DMS114 treated with DMSO at 0.1 percent for 48 hours (cell line): ENCODE data around the gene MARCHF11.

Experiments used
- DNase-seq: peaks from one replicate; lab custom pipeline; 2025; ENCODE audit not compliant: unreplicated experiment; lab: John Stamatoyannopoulos, UW

Gene MARCHF11

DNA sequence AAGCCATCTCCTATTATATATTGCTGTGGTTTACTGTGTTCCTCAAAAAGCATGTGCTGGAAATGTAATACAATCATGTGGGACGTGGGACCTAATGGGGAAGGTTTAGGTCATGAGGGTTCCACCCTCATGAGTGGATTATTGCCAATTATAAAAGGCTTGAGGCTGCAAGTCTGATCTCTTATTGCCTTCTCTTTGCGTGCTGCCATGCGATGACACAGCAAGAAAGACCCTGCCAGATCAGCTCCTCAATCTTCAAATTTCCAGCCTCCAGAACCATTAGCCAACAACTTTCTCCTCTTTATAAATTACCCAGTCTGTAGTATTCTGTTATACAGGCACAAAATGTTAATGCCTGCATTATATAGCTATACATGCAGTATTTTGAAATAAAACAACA is 45.4 kb downstream of the MARCHF11 start:
- DNase-seq = no peak

DNA sequence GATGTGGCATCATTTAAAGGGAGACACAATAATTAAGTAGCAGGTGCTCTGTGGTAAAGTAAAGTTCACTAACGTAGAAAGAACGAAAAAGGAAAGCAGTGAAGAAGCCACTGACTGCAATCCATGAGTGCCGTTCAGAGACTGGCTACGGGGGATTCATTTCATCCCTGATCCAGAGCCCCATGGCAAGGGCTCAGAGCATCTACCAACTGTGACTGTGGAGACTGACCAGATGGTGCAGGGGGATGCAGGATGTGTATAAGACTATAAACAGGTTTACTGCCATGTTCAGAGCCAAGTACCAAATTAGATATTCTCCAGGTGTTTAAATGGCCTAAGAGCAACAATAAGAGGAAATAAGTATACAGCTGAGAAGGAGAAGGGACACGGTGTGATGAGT is 47.7 kb downstream of the MARCHF11 start:
- DNase-seq = no peak

DNA sequence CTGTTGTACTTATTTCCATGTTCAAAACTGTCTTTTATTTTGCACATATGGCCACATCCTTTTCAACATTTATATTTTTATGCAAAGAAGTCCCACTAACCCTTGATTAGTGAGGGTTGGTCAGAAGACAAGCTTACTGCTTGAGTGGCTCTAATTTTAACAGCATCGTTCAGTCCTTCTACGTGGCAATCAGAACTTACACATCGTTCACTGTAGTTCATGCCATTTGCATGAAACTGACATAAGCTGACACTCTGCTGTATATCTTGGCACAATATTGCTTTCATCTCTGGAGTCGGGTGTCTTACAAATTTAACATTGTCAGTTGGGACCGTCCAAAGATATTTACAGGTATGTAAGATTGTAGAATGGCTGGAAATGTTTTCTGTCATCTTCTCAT is 50.6 kb downstream of the MARCHF11 start:
- DNase-seq = no peak

DNA sequence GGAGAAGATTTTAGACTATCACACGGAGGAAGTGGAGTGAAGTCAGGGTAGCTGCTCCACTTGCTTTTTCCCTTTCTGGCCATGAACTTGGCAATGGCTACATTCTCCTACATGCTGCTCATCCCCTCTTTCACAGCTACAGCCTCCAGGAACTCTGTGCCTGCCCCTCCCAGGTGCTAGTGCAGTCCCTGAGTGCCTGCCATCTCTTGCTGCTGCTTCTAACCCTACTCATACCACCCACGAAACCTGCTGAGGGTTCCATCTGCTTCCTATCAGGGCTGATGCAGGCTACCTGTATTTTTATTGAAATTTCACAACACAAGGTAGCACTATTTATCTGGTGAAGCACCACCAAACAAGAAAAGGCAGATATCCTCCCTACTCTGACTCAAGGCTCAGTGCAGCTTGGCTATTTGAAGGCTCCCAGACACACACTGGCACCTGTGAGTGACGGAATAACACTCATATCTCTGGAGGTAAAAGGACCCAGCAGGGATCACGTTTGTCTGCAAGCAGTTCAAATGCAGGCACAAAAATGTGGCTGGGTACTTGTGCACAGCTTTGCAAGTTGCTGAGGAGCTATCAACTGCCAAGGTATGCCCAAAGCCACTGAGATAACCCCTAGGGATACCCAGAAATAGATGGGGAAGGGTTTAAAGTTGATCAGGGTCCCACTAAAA is 51.6 kb downstream of the MARCHF11 start:
- DNase-seq = no peak

DNA sequence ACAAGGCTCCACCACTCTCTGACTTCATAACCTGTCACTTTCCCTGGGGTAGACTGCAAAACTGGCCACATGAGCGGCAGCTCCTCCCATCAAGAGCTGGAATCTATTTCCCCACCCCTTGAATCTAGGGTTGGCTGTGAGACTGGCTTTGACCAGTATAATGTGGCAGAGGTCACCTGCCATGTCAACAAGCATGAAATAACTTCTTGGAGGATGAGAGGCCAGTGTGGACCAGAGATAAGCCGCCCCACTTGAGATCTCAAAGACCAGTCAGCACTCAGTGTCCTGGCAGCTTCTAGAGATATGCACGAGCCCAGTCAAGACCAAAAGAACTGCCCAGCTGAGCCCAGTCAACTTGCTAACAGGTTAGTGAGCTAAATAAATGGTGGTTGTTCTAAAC is 59.0 kb downstream of the MARCHF11 start:
- no peak for DNase-seq

DNA sequence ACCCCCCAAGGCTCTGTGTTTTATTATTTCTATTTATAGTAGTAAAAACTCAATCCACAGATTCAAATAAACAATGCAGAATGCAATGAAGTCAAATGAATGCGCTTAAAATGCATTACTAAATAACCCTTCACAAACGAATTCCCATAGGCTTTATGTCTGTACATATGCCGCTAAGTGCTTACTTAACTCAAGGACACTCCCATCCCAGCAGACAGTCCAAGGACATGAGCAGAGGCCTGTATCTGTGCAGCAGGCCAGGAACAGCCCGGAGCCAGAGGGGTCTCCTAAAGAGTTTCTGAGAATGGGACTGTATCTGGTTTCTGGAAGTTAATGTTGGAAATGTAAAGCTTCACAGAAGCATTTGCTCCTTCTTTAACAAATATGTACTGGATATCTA is 59.8 kb downstream of the MARCHF11 start:
- no peak for DNase-seq

DNA sequence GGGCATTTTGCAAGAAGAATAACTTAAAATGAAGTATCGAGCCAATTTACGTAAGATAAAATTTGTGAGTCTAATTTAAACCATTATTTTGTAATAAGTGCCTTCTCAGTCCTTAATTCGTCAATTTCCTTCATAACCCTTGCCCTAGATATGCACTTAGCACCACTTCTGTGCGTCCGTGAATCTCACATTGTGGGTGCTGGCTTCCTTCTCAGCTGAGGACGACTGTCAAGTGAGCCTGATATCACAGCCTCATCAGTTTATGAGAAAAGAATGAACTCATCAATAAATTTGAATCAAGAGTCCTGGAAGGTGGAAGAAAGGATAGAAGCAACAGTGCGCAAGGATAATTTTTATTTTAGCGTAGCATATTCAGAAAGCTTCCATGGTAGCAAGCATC is 64.5 kb downstream of the MARCHF11 start:
- DNase-seq = no peak

DNA sequence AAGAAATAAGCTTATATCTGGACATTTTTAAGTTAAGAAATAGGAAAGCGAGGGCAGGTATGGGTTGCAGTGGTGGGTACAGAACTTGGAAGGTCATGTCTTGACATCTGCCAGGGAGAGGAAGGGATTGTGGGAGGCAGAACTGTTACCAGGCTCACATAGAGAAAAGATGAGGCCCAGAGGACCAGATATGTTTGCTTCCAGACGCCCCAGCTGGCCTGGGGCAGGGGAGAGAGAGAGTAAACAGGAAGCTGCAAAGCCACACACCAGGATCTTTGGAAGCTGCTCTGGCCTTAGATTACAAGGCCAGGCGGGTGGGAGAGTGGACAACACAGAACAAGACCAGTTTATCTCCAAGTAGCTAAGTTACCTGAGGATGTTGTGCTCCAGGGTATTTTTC is 71.2 kb downstream of the MARCHF11 start:
- DNase-seq = no peak

DNA sequence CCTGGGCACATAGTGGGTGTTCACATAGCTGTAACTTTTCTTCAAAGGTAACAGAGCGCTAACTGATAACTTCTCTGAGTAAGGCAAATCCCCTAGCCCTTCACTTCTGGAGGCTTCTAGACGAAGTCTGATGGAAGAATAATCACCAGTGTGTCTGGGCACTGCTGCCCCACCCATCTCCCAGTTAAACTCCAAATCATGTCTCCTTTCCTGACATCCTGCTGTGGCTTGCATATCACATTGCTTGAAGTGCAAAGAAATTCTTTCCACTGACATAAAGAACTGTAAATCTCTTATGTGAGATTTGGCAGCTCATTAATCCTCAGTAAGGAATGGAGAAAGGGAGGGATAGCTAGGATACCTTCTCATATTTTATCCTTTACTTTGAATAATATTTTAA is 74.6 kb downstream of the MARCHF11 start:
- DNase-seq = no peak

DNA sequence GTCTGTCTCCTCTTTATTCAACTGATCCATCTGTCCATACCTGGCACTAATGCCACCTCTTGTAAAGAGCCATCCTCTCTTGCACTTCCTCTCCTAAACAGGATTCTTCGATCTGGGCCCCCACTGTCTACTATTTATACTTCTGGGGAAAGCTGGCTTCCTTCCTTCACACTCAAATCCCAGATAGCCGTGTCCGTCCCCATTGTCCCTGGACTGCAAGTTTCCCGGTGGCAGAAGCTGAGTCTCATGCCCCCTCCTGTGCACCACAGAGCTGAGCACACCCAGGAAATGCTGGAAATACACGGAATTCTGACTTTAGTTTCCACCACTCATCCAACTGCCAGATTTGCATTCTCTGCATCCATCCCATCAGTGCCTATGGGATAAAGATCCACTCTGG is 84.0 kb downstream of the MARCHF11 start:
- DNase-seq = no peak

DNA sequence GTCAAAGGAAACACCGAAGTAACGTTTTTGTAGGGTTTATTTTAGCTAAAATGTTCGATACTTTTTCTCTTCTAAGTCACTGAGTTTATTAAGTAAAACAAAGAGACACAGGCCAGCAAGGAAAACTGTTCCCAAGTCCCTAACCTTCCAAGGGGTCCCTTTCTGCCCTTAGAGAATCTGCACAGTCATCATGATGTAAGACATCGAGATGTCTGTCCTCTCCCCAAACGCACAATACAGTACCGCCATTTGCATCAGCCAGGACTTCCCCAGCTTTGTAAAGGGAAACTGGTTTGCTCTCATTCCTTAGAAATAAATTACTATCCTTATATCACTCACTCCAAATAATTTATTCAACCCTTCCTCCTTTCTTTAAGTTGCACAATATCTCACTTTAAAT is 89.3 kb downstream of the MARCHF11 start:
- DNase-seq = no peak

DNA sequence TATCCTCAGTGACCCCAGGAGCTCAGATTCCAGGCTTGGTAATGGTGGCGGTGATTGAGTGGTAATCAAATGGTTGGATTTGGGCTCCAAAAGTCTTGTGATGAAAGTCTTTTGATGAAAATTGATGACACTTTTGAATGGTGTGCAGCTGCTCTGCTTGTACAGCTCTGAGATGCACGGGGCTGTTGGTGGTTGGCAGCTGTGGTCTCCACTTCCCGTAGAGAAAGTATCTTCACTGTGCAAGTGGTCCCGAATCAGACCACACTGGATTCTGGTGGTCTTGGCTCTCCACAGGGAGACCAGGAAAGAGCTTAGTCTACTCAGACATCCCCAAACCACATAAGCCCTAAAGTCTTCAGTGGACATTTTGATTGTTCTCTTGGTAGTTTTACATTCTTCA is 96.6 kb downstream of the MARCHF11 start:
- no peak for DNase-seq

DNA sequence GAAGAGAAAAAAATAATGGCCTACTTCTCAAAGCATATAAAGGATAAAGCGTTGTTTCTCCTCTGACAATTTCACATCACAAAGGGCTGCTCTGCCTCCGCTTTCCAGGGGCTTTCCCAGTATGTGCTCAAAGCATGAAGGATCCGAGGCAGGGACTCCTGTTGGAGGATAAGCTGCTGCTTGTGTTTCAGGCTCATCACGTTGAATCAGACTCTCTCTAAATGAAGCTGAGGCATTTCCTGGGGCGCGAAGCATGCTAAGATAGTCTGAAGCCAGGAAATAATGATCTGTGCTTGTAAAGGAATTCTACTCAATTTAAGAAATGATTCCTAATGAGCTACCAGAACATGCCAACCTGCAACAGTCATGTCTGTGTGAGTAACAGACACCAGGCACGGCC is 97.5 kb downstream of the MARCHF11 start:
- DNase-seq = no peak

DNA sequence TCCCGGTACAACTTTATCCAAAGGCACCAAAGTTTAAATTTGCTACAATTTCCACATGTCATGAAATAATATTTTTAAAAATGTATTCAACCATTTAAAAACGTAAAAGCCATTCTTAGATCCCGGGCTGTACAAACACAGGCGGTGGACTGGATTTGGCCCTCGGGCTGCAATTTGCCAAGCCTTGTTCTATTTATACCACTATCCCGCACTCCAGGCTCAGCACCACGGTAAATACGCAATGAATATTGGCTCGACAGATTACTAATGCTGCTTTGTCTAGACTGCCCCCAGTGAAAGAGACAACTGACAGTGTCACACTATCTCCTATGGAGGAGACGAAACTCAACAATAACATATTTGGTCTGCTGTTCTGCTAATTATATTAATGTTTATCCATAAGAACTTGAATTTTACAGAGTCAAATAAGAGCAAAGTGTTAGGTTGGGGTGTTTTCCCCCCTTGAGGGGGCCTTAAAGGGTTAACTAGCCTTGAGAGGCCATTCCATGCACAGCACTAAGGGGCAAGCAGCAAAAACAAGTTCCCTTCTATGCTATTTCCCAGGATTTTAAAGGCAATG is 98.1 kb downstream of the MARCHF11 start:
- DNase-seq = no peak

DNA sequence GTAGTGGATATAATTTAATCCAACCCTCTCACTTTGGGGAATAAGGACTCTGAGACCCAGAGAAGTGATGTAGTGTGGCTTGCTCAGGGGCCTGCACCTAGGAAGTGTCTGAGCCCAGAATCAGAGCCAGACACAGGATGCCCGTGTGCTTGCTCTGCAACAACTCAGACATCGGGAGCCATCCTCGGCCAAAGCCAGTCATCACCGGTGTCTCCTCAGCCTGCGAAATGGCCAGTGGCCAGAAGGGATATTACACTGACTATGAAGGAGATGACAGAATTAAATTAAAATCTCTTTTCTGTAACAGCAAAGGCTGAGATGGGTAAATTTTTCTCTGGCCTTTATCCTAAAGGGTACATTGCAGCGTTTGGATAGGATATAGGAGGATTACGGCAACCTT is 102.9 kb downstream of the MARCHF11 start:
- no peak for DNase-seq

DNA sequence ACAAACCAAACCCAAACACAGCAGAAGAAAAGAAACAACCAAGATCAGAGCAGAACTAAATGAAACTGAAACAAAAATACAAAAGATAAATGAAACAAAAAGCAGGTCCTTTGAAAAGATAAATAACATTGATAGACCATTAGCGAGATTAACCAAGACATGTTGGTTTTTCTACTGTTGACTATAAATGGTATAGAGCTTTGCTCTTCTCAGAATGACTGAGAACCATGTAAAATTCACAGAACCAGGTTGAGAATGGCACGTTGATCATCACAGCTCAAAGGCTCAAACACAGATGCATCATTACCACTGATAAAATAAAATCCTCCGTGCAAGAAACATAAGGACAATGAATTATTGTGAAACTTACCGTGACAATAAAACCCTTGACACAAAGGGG is 105.2 kb downstream of the MARCHF11 start:
- DNase-seq = no peak

DNA sequence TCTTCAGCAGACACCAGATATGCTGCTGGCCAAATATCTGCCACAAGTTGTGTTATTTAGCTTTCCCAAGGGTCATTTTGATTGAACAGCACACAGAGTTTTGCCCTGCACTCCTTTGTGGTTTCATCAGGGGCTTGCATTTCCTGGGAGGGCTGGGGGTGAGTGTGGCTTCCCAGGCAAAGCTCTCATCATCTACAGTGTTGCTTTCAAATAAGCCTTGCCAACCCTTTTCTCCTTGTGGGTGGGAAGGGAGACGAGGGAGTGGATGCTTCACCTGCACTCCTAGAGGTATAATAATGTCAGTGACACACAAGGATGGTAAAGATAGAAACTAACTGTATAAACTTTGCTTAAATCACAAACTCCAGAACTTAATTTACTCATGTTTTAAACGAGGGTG is 107.0 kb downstream of the MARCHF11 start:
- no peak for DNase-seq

DNA sequence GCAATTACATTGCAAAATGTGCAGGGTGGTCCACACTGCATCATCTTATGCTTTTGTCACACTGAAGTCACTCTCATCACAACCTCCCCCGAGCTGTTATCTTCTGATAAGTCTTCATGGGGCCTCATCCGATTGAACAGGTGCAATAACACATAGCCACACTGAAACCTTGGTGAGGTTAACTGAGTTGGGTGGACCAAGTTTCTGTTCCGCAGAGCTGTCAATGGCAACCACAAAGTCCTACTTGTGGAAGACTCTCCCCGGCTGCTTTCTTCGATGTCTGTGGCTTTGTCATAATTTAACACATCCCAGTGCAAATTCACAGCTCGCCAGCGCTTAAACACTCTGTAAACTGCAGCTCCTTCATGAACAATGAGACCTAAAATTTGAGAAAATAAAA is 112.2 kb downstream of the MARCHF11 start:
- DNase-seq = no peak

DNA sequence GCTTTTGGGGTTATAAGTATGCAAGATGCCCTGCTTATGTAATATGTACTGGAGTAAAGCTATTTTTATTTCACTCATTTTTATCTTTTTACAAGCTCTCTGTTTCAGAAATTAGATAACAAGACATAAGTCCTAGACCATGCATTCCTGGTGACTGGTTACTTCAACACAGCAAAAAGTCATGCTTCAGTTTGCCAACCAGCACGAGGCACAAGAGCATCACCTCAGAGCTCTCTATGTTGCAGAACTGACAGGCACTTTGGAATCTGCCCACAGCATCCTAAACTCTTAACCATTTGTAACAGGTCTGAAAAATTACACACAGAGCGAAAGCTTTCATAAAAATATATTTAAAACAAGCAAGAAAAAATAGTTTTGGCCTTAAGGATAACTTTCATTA is 112.8 kb downstream of the MARCHF11 start:
- DNase-seq = no peak

DNA sequence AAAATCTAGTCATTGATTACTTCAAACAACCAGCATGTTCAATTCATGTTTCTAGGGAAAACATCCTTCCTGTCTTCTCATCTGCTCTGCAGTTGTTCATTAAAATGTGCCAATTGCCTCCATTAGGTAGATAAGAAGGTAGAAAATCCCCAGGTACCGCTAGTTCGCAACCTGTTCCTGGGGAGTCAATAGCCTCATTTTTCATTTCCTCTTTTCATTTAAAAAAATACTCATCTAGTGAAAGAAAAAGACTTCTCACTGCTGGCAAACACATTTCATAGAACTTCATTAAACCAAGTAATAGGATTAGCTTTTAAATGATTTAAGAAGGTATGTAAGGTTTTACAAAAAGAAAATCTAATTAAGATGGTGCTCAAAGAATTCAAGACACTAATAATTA is 113.3 kb downstream of the MARCHF11 start:
- DNase-seq = no peak

DNA sequence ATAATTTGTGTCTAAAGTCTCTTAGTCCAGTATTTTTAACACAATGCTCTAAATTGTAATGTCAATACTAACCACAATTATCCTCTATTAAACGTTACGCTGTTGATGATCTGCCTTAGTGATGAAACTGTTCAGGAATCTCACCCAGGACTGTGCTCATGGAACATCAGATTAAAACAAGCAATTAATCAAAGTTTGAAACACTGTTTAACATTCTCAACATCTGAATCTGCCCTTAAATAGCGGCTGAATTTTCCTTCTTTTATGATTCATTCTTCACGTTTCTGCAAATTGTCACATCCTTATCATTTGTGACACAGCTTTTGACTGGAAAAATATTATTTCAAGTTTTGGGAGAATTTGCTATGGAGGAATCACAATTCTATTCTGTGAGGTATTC is 113.8 kb downstream of the MARCHF11 start:
- DNase-seq = no peak

DNA sequence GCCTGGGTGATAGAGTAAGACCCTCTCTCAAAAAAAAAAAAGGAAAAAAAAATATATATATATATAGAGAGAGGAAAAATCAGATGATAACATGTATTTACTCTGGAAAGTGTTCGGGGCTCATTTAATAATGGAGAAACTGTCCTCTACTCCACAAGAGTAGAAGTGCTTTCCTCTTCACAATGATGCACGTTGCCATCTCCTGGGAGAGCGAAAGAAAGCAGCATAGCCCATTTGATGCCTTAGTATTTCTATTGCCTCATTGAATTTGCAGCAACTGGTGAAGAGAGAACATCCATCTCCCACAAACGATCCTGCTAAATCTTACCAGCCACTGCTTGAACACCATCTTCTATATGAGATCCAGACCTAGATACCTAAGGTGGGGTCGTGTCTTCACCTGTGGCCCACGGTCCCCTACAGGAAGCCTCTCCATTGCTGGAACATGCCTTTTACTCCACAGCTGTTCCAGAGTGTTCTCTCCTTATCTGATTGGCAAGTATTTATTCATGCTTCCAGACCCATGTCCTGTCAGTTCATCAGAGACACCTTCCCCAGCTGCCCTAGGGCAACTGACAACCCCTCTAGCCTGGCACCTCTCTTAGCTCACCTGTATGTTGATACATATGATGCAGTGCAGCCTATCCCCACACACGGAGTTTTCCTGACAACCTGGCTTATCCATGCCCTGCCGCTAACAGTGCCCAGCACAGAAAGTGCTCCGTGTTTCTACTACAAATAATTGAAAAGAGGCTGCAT is 115.3 kb downstream of the MARCHF11 start:
- DNase-seq = no peak

DNA sequence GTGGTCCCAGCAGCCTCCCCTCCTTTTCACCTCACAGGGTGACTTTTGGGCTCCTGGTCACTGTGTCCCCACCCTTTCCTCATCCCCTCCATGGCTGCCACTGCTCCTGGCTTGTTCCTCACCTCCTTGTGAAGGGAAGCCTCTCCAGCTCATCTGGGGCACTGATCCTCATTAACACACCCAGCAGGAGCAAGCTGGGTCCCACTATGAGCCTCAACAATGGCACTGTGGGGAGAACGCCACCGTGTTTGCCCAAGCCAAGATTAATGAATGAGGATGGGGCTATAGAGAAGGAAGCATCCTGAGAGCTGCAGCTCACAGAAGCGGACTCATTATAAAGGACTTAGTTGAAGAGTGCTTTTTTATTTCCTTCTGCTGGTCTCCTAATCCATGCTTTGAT is 118.4 kb downstream of the MARCHF11 start:
- no peak for DNase-seq
